SIG-M5 treated with dmso at 0.1 percent for 504 hours (cell line): ENCODE data around the gene COG1.
A peak's percentile ranks its signal among the peaks of the same experiment; 100 is the strongest.

Source experiments
- DNase-seq: peaks from one replicate; lab custom pipeline; 2025; ENCODE audit not compliant: unreplicated experiment; lab: John Stamatoyannopoulos, UW

Gene COG1

DNA sequence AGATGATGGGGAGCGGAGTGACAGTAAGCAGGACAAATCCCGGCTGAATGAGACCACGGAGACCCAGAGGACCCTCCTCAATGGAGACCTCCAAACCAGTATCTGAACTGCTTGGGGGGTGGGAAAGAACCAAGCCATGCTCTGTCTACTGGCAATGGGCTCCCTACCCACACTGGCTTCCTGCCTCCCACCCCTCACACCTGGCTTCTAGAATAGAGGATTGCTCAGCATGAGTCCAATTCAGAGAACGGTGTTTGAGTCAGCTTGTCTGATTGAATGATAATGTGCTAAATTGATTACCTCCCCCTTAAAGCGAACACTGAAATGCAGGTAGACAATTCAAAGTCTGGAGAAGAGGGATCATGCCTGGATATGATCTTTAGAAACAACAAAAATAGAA, 22.5 kb upstream of the COG1 start:
- no peak for DNase-seq

GRCh38 chr17:73172252-73172651, 20.6 kb upstream of the COG1 start:
- DNase-seq: no peak

DNA sequence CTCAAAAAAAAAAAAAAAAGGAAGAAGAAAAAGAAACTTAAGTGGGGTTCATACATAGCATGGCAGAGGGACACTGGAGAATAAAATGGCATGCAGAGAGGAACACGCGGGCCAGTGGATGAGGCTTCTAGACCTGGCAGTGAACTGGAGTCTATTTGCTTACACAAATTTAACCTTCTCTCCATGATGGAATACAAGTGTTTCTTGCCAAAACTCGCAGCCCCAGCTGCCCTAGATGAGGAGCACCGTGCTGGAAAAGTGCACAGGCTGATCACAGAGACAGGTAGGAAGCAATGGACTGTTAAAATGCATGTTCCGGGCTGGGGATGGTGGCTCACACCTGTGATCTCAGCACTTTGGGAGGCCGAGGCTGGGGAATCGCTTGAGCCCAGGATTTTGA, 18.7 kb upstream of the COG1 start:
- no peak for DNase-seq

- no peak for DNase-seq
Observed at GRCh38 chr17:73175962-73176565, 16.8 kb upstream of the COG1 start.

- DNase-seq: no peak
Observed at GRCh38 chr17:73179387-73179786, 13.5 kb upstream of the COG1 start.

- DNase-seq: no peak
Observed at GRCh38 chr17:73179878-73180277, 13.0 kb upstream of the COG1 start.

DNA sequence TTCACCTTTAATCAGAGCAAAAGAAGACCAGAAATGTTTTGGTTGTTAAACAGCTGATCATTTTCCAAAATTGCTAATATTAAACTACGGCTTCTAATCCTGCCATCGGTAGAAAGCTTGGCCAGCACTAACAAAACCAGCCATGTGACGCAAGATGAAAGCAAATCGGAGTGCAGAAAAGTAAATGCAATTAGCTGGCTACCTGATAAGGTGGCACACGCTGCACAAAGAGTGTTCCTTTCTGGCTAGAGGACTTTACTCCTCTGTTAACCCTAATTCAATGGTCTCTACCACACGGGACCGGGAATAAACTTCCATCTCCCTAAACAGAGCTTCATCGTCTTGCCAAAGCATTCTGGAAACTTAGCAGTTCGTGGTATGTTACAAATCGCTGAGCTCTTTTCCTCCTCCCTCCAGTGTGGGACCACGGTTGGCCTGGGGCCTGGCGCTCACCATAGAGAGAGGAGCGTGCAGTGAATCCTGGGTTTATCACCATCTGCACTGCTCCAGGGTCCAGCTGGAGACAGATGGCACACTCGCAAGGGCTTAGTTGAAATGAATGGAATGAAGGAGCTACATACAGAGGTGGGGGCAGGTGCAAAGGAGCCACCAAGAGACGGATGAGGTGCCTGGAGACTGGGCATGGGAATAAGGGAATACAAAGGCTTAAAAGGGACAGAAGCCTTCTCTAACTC, 10.1 kb upstream of the COG1 start:
- no peak for DNase-seq

GRCh38 chr17:73184136-73184993, 8.5 kb upstream of the COG1 start:
- DNase-seq: peak; percentile 69

GRCh38 chr17:73186283-73187050, 6.4 kb upstream of the COG1 start:
- DNase-seq: no peak

- no peak for DNase-seq
Observed at GRCh38 chr17:73187203-73187769, 5.6 kb upstream of the COG1 start.

DNA sequence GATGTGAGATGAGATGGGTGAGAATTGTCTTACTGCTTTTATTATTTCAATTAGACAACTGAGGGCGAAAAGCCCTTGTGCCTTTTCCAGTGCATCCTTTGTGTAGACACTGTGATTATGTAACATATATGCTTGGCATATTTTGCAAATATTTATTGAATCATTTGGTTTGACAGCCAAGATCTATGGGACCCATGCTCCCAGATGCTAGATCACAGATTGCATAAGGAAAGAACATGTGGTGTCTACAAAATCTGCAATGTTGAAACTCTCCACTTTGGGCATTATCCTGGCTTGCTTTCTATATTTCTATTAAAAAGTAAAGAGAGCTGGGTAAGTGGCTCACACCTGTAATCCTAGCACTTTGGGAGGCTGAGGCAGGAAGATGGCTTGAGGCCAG, 4.8 kb upstream of the COG1 start:
- DNase-seq: no peak

- DNase-seq: peak; percentile 38
Observed at GRCh38 chr17:73189417-73190099, 3.3 kb upstream of the COG1 start.

GRCh38 chr17:73191443-73192205, 1.2 kb upstream of the COG1 start:
- DNase-seq: peak; percentile 84

DNA sequence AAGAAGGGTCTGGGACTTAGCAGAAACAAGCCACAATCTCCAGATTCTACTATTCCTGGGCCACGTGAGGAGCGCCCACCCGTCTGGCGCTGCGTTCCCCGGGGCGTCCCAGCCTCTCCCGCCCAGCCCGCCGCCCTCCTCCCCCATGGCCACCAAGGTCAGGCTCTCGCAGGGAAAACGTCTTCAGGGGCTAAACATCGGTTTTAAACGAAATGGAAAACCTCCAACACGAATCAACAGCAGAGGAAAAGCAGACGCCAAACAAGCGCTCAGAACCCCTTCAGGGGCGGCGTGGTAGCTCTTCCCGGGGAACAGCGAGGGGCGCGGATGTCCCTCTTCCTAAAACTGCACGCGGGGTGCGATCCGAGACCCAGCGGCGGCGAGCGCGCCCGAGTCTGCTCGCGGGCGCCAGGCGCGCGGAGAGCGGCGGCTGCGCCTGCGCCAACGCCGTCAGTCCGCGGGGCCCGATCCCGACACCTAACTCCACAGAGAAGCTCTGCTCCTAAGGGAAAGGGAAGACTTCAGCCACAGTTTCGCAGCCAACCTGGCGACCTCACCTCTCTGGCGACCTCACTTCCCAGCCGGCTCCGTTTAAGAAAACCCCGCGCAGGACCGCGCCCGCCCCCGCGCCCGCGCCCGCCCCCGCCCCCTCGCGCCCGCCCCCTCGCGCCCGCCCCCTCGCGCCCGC, 505 bp upstream of the COG1 start:
- DNase-seq: peak; percentile 77

GRCh38 chr17:73194514-73195222, 1.8 kb downstream of the COG1 start:
- DNase-seq: no peak

DNA sequence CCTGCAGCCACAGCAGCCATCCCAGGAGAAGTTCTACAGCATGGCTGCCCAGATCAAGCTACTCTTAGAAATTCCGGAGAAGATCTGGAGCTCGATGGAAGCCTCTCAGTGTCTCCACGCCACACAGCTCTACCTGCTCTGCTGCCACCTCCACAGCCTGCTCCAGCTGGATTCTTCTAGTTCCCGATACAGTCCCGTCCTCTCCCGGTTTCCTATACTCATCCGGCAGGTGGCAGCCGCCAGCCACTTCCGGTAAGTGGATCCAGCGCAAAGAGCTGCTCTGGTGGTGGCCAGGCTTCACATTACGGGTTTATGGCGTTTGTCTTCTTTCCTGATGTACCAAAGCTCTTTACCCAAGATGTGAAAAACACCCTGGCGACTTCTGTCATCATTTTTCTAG, 3.6 kb downstream of the COG1 start:
- DNase-seq: no peak

- no peak for DNase-seq
Observed at GRCh38 chr17:73197161-73197560, 4.3 kb downstream of the COG1 start.

- no peak for DNase-seq
Observed at GRCh38 chr17:73198201-73198929, 5.5 kb downstream of the COG1 start.
